HCT116 (cell line): ENCODE measurements around the gene IL20RB. TPM values are rescaled to one million over a fixed set of nuclear protein-coding genes. Genes with fewer than 3 reads are reported as not detected.

ENCODE experiments used
- ATAC-seq: fragments of 200-7000 bp; cut with Tn5 transposase; 2 replicates; pipeline ENCODE4 v1.9.1; 2020; ENCODE audit warnings: mild to moderate bottlenecking, moderate library complexity
- BruUV-seq: library from RNA; stranded (reverse); fragments of 400-500 nt; replicated peaks from 2 replicates; lab custom pipeline; 2021; lab: Mats Ljungman, UMichigan
- CTCF ChIA-PET: fragments of 300-600 bp; sonication (Branson Sonifier 250); formaldehyde crosslinking; loops from one replicate; lab custom pipeline; 2021; ENCODE audit warnings: antibody characterized with exemption; lab: Charles Lee
- POLR2A ChIA-PET: fragments of 300-600, 350-600 bp; sonication (Branson Sonifier 250); formaldehyde crosslinking; loops from one replicate; lab custom pipeline; 2021; ENCODE audit warnings: antibody characterized with exemption; lab: Charles Lee
- RAD21 ChIA-PET, 2 experiments: fragments of 300-600 bp; sonication (Branson Sonifier 250); formaldehyde crosslinking; loops; one replicate each; lab custom pipeline; 2023; ENCODE audit warnings: low total read pairs in 2 of 2; ENCODE audit not compliant: uncharacterized antibody in 2 of 2, unreplicated experiment in 2 of 2, low non-redundant PET in 1 of 2; lab: Charles Lee
- DNase-seq: peaks from one replicate; pipeline ENCODE4 v3.0.0-alpha.2; 2010; ENCODE audit warnings: low read depth, low spot score
- H2AFZ ChIP-seq: fragments of 200-600 bp; shearing (Covaris generic), sonication (generic); 2 replicates; pipeline ENCODE4 v1.6.1; 2017; ENCODE audit warnings: low read depth, mixed run types, mixed read lengths, antibody characterized with exemption, low read length; ENCODE audit not compliant: poor library complexity, severe bottlenecking
- H3K27ac ChIP-seq: 2 replicates; pipeline ENCODE4 v1.5.1; 2012; ENCODE audit warnings: low read depth, low read length
- H3K27me3 ChIP-seq: fragments of 200-600 bp; sonication (generic); 2 replicates; pipeline ENCODE4 v1.6.1; 2016; ENCODE audit warnings: mixed run types, low read length, mixed read lengths; ENCODE audit not compliant: insufficient read depth
- H3K36me3 ChIP-seq, 2 experiments: fragments of 200-500 bp in 1 of 2; fragments of 200-600 bp in 1 of 2; sonication (Bioruptor generic) in 1 of 2; sonication (generic) in 1 of 2; 2 replicates each; pipeline versions ENCODE4 v1.5.1 to v1.6.1; 2014 to 2016; ENCODE audit warnings: low read length in 2 of 2, inconsistent platforms in 1 of 2, mixed read lengths in 1 of 2, mixed run types in 1 of 2; ENCODE audit not compliant: insufficient read depth in 2 of 2, control insufficient read depth in 1 of 2
- H3K4me1 ChIP-seq, 2 experiments: fragments of 200-600 bp in 1 of 2; sonication (generic) in 1 of 2; 2 replicates each; pipeline versions ENCODE4 v1.5.1 to v1.6.1; 2012 to 2017; ENCODE audit warnings: low read length in 2 of 2, inconsistent platforms in 1 of 2, mild to moderate bottlenecking in 1 of 2, mixed read lengths in 1 of 2, mixed run types in 1 of 2, moderate library complexity in 1 of 2; ENCODE audit not compliant: insufficient read depth in 2 of 2, control insufficient read depth in 1 of 2
- H3K4me2 ChIP-seq: fragments of 200-600 bp; sonication (generic); 2 replicates; pipeline ENCODE4 v1.6.1; 2017; ENCODE audit warnings: mixed run types, low read length, mixed read lengths
- H3K4me3 ChIP-seq, 2 experiments: fragments of 200-600 bp in 1 of 2; sonication (generic) in 1 of 2; replicated peaks in 1 of 2; 2 replicates each; pipeline ENCODE4 v1.5.1; 2011 to 2016; ENCODE audit warnings: low read length in 2 of 2, control low read depth in 1 of 2, low read depth in 1 of 2, mild to moderate bottlenecking in 1 of 2, mixed read lengths in 1 of 2, mixed run types in 1 of 2
- H3K79me2 ChIP-seq: fragments of 200-600 bp; sonication (generic); 2 replicates; pipeline ENCODE4 v1.6.1; 2017; ENCODE audit warnings: mild to moderate bottlenecking, mixed run types, low read length, moderate library complexity, mixed read lengths; ENCODE audit not compliant: insufficient read depth
- H3K9ac ChIP-seq: fragments of 200-600 bp; sonication (generic); 2 replicates; pipeline ENCODE4 v1.6.1; 2016; ENCODE audit warnings: low read length, mixed read lengths
- H3K9me2 ChIP-seq: fragments of 200-600 bp; sonication (generic), shearing (Covaris generic); 2 replicates; pipeline ENCODE4 v1.6.1; 2017; ENCODE audit warnings: mixed run types, mild to moderate bottlenecking, moderate library complexity; ENCODE audit not compliant: insufficient read depth
- H3K9me3 ChIP-seq, 2 experiments: fragments of 200-500 bp in 1 of 2; fragments of 200-600 bp in 1 of 2; sonication (Bioruptor generic) in 1 of 2; sonication (generic) in 1 of 2; 2 replicates each; pipeline ENCODE4 v1.6.1; 2014 to 2017; ENCODE audit warnings: low read length in 2 of 2, mixed read lengths in 2 of 2, inconsistent platforms in 1 of 2, low read depth in 1 of 2, mild to moderate bottlenecking in 1 of 2, mixed run types in 1 of 2, moderate library complexity in 1 of 2; ENCODE audit not compliant: control insufficient read depth in 1 of 2, insufficient read depth in 1 of 2
- H4K20me1 ChIP-seq: fragments of 200-600 bp; sonication (generic), shearing (Covaris generic); 2 replicates; pipeline ENCODE4 v1.6.1; 2017; ENCODE audit warnings: mixed run types, mild to moderate bottlenecking, moderate library complexity; ENCODE audit not compliant: insufficient read depth
- ATF3 ChIP-seq: IDR thresholded peaks from 2 replicates; pipeline ENCODE4 v1.6.1; 2012
- CBX3 ChIP-seq: IDR thresholded peaks from 2 replicates; pipeline ENCODE4 v1.6.1; 2012; ENCODE audit warnings: low read depth
- CEBPB ChIP-seq: IDR thresholded peaks from 2 replicates; pipeline ENCODE4 v1.6.1; 2012; ENCODE audit warnings: low read depth
- CTCF ChIP-seq, 3 experiments: fragments of 200-600 bp in 1 of 3; sonication (generic) in 1 of 3; IDR thresholded peaks in 2 of 3; conservative IDR thresholded peaks in 1 of 3; 2 replicates each; pipeline ENCODE4 v1.5.1; 2012 to 2017; ENCODE audit warnings: low read depth in 2 of 3, low read length in 2 of 3, antibody characterized with exemption in 1 of 3, borderline replicate concordance in 1 of 3, control low read depth in 1 of 3, mild to moderate bottlenecking in 1 of 3, mixed read lengths in 1 of 3, mixed run types in 1 of 3, moderate library complexity in 1 of 3; ENCODE audit not compliant: insufficient read depth in 1 of 3
- EGR1 ChIP-seq: IDR thresholded peaks from 2 replicates; pipeline ENCODE4 v1.6.1; 2012; ENCODE audit warnings: low read depth
- EZH2 ChIP-seq: fragments of 200-600 bp; sonication (generic); IDR thresholded peaks from 2 replicates; pipeline ENCODE4 v1.6.1; 2017; ENCODE audit warnings: antibody characterized with exemption, mixed run types
- EZH2phosphoT487 ChIP-seq: fragments of 200-600 bp; IDR thresholded peaks from 2 replicates; pipeline ENCODE4 v1.6.1; 2018; ENCODE audit warnings: antibody characterized with exemption, borderline replicate concordance
- FOSL1 ChIP-seq: IDR thresholded peaks from 2 replicates; pipeline ENCODE4 v1.6.1; 2012; ENCODE audit warnings: low read depth
- JUND ChIP-seq: IDR thresholded peaks from 2 replicates; pipeline ENCODE4 v1.6.1; 2012
- MAX ChIP-seq: IDR thresholded peaks from 2 replicates; pipeline ENCODE4 v1.6.1; 2012
- POLR2A ChIP-seq: IDR thresholded peaks from 2 replicates; pipeline ENCODE4 v1.7.0; 2011; ENCODE audit warnings: borderline replicate concordance; ENCODE audit not compliant: insufficient read depth, insufficient read length; ENCODE audit errors: extremely low read depth
- REST ChIP-seq: IDR thresholded peaks from 2 replicates; pipeline ENCODE4 v1.6.1; 2012; ENCODE audit warnings: low read depth
- SIN3A ChIP-seq: IDR thresholded peaks from 2 replicates; pipeline ENCODE4 v1.6.1; 2012; ENCODE audit warnings: low read depth
- SP1 ChIP-seq: IDR thresholded peaks from 2 replicates; pipeline ENCODE4 v1.6.1; 2012; ENCODE audit warnings: low read depth
- TCF7L2 ChIP-seq: IDR thresholded peaks from 2 replicates; pipeline ENCODE4 v1.7.0; 2011; ENCODE audit warnings: borderline replicate concordance, inconsistent platforms; ENCODE audit not compliant: insufficient read depth, insufficient read length; ENCODE audit errors: extremely low read depth
- ZBTB33 ChIP-seq: IDR thresholded peaks from 2 replicates; pipeline ENCODE4 v1.6.1; 2011; ENCODE audit warnings: mild to moderate bottlenecking, low read length, moderate library complexity; ENCODE audit not compliant: insufficient replicate concordance; ENCODE audit errors: extremely low read depth
- ZFX ChIP-seq: fragments of 450-650 bp; IDR thresholded peaks from 2 replicates; pipeline ENCODE4 v1.6.1; 2017
- intact Hi-C: fragments of 100-400 bp; cut with micrococcal nuclease; formaldehyde crosslinking; loops from 2 replicates; pipeline ENCODE4 v1.10.0; 2022
- total RNA-seq: library from RNA; stranded (reverse); gene quantifications from one replicate; pipeline ENCODE4 v1.2.1, GENCODE V29; 2021; ENCODE audit not compliant: unreplicated experiment

The IL20RB gene
- total RNA-seq, 1 experiment from 2014 or later = 6.1 TPM

- peak overlapping the region in 1 of 2 experiments; percentile 42; a peak in 2 of 4 replicates for H3K4me3 ChIP-seq
- H3K9me2 ChIP-seq = no peaks in the 10 kb centered on the region
- peak overlapping the region; percentile 31 for H3K9ac ChIP-seq
- intact Hi-C loops = loop anchor here (5.0 kb wide), 1 partner anchor 93 kb away; the partner anchor contains the start of gene NCK1
- H4K20me1 ChIP-seq = no peaks in the 10 kb centered on the region
- H3K9me3 ChIP-seq = no peaks in the 10 kb centered on the region
- H3K27me3 ChIP-seq = no peaks in the 10 kb centered on the region
- BruUV-seq = no TSS peak
- 0 out of 2 replicates have a peak, but pooled peaks cover 3% of the 10 kb centered on the region for H3K79me2 ChIP-seq
- POLR2A ChIA-PET = interaction anchor here (1.3 kb wide), 1 partner anchor 93 kb away, joined by 4 read pairs; the partner anchor contains the start of gene NCK1
- ATAC-seq (peak; percentile 51), DNase-seq (no peak)
- TF ChIP-seq ZFX = no peak
- no peak for TF ChIP-seq CEBPB
- no peak for TF ChIP-seq SP1
- TF ChIP-seq EZH2 = no peak
- no peak for TF ChIP-seq CBX3
- TF ChIP-seq FOSL1 = no peak
- TF ChIP-seq REST = no peak
- no peak for TF ChIP-seq JUND
- TF ChIP-seq CTCF (IDR thresholded peaks at IDR 0.05 in 2 of 3, conservative IDR thresholded peaks at IDR 0.05 in 1 of 3; ENCODE audit: borderline replicate concordance in 1 of 3, insufficient read depth in 1 of 3, low read depth in 2 of 3, low read length in 2 of 3) = no peak
- TF ChIP-seq EGR1 = no peak
- TF ChIP-seq MAX = no peak
- no peak for TF ChIP-seq ATF3
- no peak for TF ChIP-seq EZH2phosphoT487
- TF ChIP-seq TCF7L2 = no peak
- TF ChIP-seq ZBTB33 = no peak
- TF ChIP-seq SIN3A = no peak
- TF ChIP-seq POLR2A = no peak
- H2AFZ ChIP-seq = no peak overlapping the region
- peaks cover 29 to 49% of the 10 kb centered on the region in 2 experiments for H3K4me1 ChIP-seq
- H3K4me2 ChIP-seq = peak overlapping the region; percentile 74
- peak overlapping the region; percentile 26 for H3K27ac ChIP-seq
- RAD21 ChIA-PET = no interaction called here
- H3K36me3 ChIP-seq = no peaks in the 10 kb centered on the region
- CTCF ChIA-PET = interaction anchor here (1.3 kb wide), 1 partner anchor 59 kb away, joined by 3 read pairs; no protein-coding TSS in a partner anchor
Observed at GRCh38 chr3:136954980-136955780, 2.6 kb upstream of the IL20RB start.
